Neural cell (in vitro differentiated cells): Measurements from ENCODE around the gene DNAL1.

ENCODE experiments used
- MXI1 ChIP-seq: fragments of 450-650 bp; conservative IDR thresholded peaks from 2 replicates; pipeline ENCODE4 v1.6.1; 2014; ENCODE audit warnings: antibody characterized with exemption, mild to moderate bottlenecking; ENCODE audit not compliant: poor library complexity, severe bottlenecking
- POLR2AphosphoS5 ChIP-seq: IDR thresholded peaks from 2 replicates; pipeline ENCODE4 v1.6.1; 2012
- TF ChIP-seq, protein P1 (sequence below): fragments of 450-650 bp; IDR thresholded peaks from 2 replicates; pipeline ENCODE4 v1.5.1; 2014; ENCODE audit warnings: antibody characterized with exemption, mild to moderate bottlenecking, moderate library complexity; ENCODE audit not compliant: poor library complexity, severe bottlenecking
- TF ChIP-seq, protein P2 (sequence below): IDR thresholded peaks from 2 replicates; pipeline ENCODE4 v1.6.1; 2012; ENCODE audit warnings: borderline replicate concordance

DNA sequence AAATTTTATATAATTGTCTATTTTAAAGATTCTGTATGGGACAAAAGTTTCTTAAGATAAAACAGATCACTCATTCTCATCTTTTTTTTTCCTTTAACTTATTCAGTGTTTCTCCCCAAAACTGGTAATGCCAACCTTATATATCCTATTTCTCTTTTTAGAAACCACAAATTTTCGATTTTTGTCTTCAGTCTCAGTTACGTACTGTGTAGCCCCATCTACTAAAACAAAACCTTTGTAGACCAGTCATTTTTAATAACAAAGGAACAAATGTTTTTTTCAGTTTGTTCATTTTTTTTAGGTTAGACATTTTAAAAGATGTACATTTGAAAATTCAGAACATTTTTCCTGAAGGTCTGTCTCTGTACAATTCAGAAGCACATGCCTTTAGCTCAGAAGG is 51.2 kb downstream of the DNAL1 start:
- TF ChIP-seq, protein P1, sequence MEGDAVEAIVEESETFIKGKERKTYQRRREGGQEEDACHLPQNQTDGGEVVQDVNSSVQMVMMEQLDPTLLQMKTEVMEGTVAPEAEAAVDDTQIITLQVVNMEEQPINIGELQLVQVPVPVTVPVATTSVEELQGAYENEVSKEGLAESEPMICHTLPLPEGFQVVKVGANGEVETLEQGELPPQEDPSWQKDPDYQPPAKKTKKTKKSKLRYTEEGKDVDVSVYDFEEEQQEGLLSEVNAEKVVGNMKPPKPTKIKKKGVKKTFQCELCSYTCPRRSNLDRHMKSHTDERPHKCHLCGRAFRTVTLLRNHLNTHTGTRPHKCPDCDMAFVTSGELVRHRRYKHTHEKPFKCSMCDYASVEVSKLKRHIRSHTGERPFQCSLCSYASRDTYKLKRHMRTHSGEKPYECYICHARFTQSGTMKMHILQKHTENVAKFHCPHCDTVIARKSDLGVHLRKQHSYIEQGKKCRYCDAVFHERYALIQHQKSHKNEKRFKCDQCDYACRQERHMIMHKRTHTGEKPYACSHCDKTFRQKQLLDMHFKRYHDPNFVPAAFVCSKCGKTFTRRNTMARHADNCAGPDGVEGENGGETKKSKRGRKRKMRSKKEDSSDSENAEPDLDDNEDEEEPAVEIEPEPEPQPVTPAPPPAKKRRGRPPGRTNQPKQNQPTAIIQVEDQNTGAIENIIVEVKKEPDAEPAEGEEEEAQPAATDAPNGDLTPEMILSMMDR: no peak
- TF ChIP-seq, protein P2, sequence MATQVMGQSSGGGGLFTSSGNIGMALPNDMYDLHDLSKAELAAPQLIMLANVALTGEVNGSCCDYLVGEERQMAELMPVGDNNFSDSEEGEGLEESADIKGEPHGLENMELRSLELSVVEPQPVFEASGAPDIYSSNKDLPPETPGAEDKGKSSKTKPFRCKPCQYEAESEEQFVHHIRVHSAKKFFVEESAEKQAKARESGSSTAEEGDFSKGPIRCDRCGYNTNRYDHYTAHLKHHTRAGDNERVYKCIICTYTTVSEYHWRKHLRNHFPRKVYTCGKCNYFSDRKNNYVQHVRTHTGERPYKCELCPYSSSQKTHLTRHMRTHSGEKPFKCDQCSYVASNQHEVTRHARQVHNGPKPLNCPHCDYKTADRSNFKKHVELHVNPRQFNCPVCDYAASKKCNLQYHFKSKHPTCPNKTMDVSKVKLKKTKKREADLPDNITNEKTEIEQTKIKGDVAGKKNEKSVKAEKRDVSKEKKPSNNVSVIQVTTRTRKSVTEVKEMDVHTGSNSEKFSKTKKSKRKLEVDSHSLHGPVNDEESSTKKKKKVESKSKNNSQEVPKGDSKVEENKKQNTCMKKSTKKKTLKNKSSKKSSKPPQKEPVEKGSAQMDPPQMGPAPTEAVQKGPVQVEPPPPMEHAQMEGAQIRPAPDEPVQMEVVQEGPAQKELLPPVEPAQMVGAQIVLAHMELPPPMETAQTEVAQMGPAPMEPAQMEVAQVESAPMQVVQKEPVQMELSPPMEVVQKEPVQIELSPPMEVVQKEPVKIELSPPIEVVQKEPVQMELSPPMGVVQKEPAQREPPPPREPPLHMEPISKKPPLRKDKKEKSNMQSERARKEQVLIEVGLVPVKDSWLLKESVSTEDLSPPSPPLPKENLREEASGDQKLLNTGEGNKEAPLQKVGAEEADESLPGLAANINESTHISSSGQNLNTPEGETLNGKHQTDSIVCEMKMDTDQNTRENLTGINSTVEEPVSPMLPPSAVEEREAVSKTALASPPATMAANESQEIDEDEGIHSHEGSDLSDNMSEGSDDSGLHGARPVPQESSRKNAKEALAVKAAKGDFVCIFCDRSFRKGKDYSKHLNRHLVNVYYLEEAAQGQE: no peak
- no peak for TF ChIP-seq POLR2AphosphoS5
- no peak for TF ChIP-seq MXI1
